Kidney glomerular epithelial cell (primary cell): ENCODE measurements around the gene USP47.

Experiments
- DNase-seq: peaks from one replicate; lab custom pipeline; 2025; lab: John Stamatoyannopoulos, UW

USP47 gene

GRCh38 chr11:11967669-11968510, 126.1 kb downstream of the USP47 start:
- no peak for DNase-seq

GRCh38 chr11:11968511-11969280, 126.9 kb downstream of the USP47 start:
- DNase-seq = no peak

- DNase-seq = no peak
Measured at GRCh38 chr11:11969380-11970215, 127.8 kb downstream of the USP47 start.

- DNase-seq = no peak
Measured at GRCh38 chr11:11970556-11970955, 128.8 kb downstream of the USP47 start.

GRCh38 chr11:11971906-11972547, 130.3 kb downstream of the USP47 start:
- DNase-seq = no peak

GRCh38 chr11:11972730-11973341, 131.1 kb downstream of the USP47 start:
- no peak for DNase-seq

- no peak for DNase-seq
Measured at GRCh38 chr11:11973361-11973800, 131.6 kb downstream of the USP47 start.

- no peak for DNase-seq
Measured at GRCh38 chr11:11973866-11974265, 132.1 kb downstream of the USP47 start.

- DNase-seq = no peak
Measured at GRCh38 chr11:11975201-11976092, 133.7 kb downstream of the USP47 start.

GRCh38 chr11:11976481-11977127, 134.8 kb downstream of the USP47 start:
- no peak for DNase-seq

GRCh38 chr11:11977206-11977938, 135.6 kb downstream of the USP47 start:
- DNase-seq = peak; percentile 91

- DNase-seq = no peak
Measured at GRCh38 chr11:11978098-11978637, 136.4 kb downstream of the USP47 start.

GRCh38 chr11:11978792-11979487, 137.2 kb downstream of the USP47 start:
- no peak for DNase-seq

GRCh38 chr11:11979488-11980117, 137.8 kb downstream of the USP47 start:
- peak; percentile 31 for DNase-seq

- no peak for DNase-seq
Measured at GRCh38 chr11:11980200-11980599, 138.4 kb downstream of the USP47 start.

GRCh38 chr11:11980841-11981308, 139.1 kb downstream of the USP47 start:
- no peak for DNase-seq

- DNase-seq = no peak
Measured at GRCh38 chr11:11981364-11981763, 139.6 kb downstream of the USP47 start.
